CD1c-positive myeloid dendritic cell (primary cell): ENCODE data around the gene NEAT1.
A peak's percentile ranks its signal among the peaks of the same experiment; 100 is the strongest.
"Not testable (repeated sequence)": the region's sequence is repeated elsewhere in the genome, so short reads cannot be mapped to it uniquely, and the experiment has no call there.

ENCODE experiments used
- DNase-seq: peaks from one replicate; pipeline ENCODE4 v3.0.0-alpha.2; 2016; ENCODE audit errors: extremely low spot score

NEAT1 gene

GRCh38 chr11:65404638-65405339, 17.8 kb upstream of the NEAT1 start:
- DNase-seq = no peak

- no peak for DNase-seq
These were observed 11.5 kb upstream of the NEAT1 start for GRCh38 chr11:65410936-65411680.

GRCh38 chr11:65411681-65412070, 10.9 kb upstream of the NEAT1 start:
- no peak for DNase-seq

GRCh38 chr11:65412271-65413076, 10.1 kb upstream of the NEAT1 start:
- DNase-seq = no peak

GRCh38 chr11:65413077-65413664, 9.4 kb upstream of the NEAT1 start:
- DNase-seq = not testable (repeated sequence)

- DNase-seq = no peak
These were observed 7.7 kb upstream of the NEAT1 start for GRCh38 chr11:65414776-65415498.

GRCh38 chr11:65415499-65416340, 6.9 kb upstream of the NEAT1 start:
- DNase-seq = no peak

- peak; percentile 95 for DNase-seq
These were observed 6.2 kb upstream of the NEAT1 start for GRCh38 chr11:65416341-65416824.

GRCh38 chr11:65416841-65417701, 5.5 kb upstream of the NEAT1 start:
- DNase-seq = peak; percentile 69

- DNase-seq = peak; percentile 73
These were observed 4.7 kb upstream of the NEAT1 start for GRCh38 chr11:65417702-65418430.

- no peak for DNase-seq
These were observed 4.2 kb upstream of the NEAT1 start for GRCh38 chr11:65418431-65418680.

- DNase-seq = peak; percentile 96
These were observed 3.7 kb upstream of the NEAT1 start for GRCh38 chr11:65418681-65419459.

GRCh38 chr11:65419460-65419771, 3.2 kb upstream of the NEAT1 start:
- DNase-seq = no peak

- DNase-seq = peak; percentile 95
These were observed 2.7 kb upstream of the NEAT1 start for GRCh38 chr11:65419772-65420481.

- no peak for DNase-seq
These were observed 2.1 kb upstream of the NEAT1 start for GRCh38 chr11:65420506-65420905.

- peak; percentile 97 for DNase-seq
These were observed 1.4 kb upstream of the NEAT1 start for GRCh38 chr11:65420979-65421793.
